PC-3 (cell line): ENCODE measurements around the gene ERGIC3.

Experiments used
- EZH2phosphoT487 ChIP-seq: fragments of 300-600 bp; sonication (generic); IDR thresholded peaks from 2 replicates; pipeline ENCODE4 v1.6.1; 2018; ENCODE audit warnings: mild to moderate bottlenecking, antibody characterized with exemption, low read length, borderline replicate concordance
- TF ChIP-seq, protein P1 (sequence below): fragments of 300-600 bp; sonication (generic); conservative IDR thresholded peaks from 2 replicates; pipeline ENCODE4 v1.5.1; 2017; ENCODE audit warnings: antibody characterized with exemption, low read depth, mild to moderate bottlenecking, low read length

DNA sequence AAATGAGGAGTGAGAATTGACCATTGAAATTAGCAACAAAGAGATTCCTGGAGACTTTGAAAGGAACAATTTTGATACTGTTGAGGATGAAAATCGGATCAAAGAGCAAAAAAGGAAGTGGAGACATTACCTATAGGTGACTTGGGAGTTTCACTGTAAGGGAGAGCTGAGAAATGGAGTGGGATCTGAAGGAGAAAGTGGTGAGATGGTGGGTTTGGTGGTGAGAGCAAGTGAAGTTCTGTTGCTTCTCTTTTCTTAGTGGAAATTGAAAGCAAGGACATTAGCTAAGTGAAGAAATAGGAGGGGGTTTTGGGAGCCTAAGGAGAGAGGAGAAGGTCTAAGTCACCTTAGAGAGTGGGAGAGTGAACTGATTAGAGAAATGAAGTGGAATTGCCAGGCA, 4.2 kb downstream of the ERGIC3 start:
- TF ChIP-seq, protein P1, sequence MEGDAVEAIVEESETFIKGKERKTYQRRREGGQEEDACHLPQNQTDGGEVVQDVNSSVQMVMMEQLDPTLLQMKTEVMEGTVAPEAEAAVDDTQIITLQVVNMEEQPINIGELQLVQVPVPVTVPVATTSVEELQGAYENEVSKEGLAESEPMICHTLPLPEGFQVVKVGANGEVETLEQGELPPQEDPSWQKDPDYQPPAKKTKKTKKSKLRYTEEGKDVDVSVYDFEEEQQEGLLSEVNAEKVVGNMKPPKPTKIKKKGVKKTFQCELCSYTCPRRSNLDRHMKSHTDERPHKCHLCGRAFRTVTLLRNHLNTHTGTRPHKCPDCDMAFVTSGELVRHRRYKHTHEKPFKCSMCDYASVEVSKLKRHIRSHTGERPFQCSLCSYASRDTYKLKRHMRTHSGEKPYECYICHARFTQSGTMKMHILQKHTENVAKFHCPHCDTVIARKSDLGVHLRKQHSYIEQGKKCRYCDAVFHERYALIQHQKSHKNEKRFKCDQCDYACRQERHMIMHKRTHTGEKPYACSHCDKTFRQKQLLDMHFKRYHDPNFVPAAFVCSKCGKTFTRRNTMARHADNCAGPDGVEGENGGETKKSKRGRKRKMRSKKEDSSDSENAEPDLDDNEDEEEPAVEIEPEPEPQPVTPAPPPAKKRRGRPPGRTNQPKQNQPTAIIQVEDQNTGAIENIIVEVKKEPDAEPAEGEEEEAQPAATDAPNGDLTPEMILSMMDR = no peak
- no peak for TF ChIP-seq EZH2phosphoT487
